A673 (cell line): ENCODE data around the gene RUNX2. TPM values are rescaled to one million over a fixed set of nuclear protein-coding genes. Genes with fewer than 3 reads are reported as not detected.

ENCODE experiments used
- BruUV-seq: library from RNA; stranded (reverse); fragments of 400-500 nt; replicated peaks from 2 replicates; lab custom pipeline; 2021; lab: Mats Ljungman, UMichigan
- CTCF ChIA-PET: fragments of 300-600 bp; sonication (Branson Sonifier 250); formaldehyde crosslinking; loops from one replicate; lab custom pipeline; 2022; ENCODE audit warnings: antibody characterized with exemption; lab: Charles Lee
- POLR2A ChIA-PET: fragments of 300-600 bp; sonication (Branson Sonifier 250); formaldehyde crosslinking; loops from one replicate; lab custom pipeline; 2022; ENCODE audit warnings: antibody characterized with exemption; ENCODE audit not compliant: low non-redundant PET; lab: Charles Lee
- DNase-seq: peaks from one replicate; pipeline ENCODE4 v3.0.0-alpha.2; 2015; ENCODE audit warnings: low spot score
- H3K27ac ChIP-seq: fragments of 200-600 bp; sonication (generic); 2 replicates; pipeline ENCODE4 v1.5.1; 2016; ENCODE audit warnings: mixed run types, low read depth, mild to moderate bottlenecking, mixed read lengths, antibody characterized with exemption, low read length; ENCODE audit not compliant: poor library complexity, severe bottlenecking
- H3K27me3 ChIP-seq: fragments of 200-600 bp; sonication (generic); replicated peaks from 2 replicates; pipeline ENCODE4 v1.6.1; 2017; ENCODE audit warnings: mixed run types, low read depth, mild to moderate bottlenecking, mixed read lengths, antibody characterized with exemption, low read length; ENCODE audit not compliant: insufficient read depth, poor library complexity
- H3K36me3 ChIP-seq: fragments of 200-600 bp; sonication (generic); 2 replicates; pipeline ENCODE4 v1.6.1; 2016; ENCODE audit warnings: mixed run types, mild to moderate bottlenecking, mixed read lengths, antibody characterized with exemption, low read length; ENCODE audit not compliant: insufficient read depth, poor library complexity, severe bottlenecking
- H3K4me1 ChIP-seq: fragments of 200-600 bp; sonication (generic); 2 replicates; pipeline ENCODE4 v1.6.1; 2017; ENCODE audit warnings: mixed run types, mild to moderate bottlenecking, mixed read lengths, antibody characterized with exemption, low read length; ENCODE audit not compliant: insufficient read depth, poor library complexity, severe bottlenecking
- H3K4me3 ChIP-seq: fragments of 200-600 bp; sonication (generic); 2 replicates; pipeline ENCODE4 v1.5.1; 2016; ENCODE audit warnings: low read depth, mixed run types, mild to moderate bottlenecking, mixed read lengths, low read length; ENCODE audit not compliant: poor library complexity, severe bottlenecking
- H3K9me3 ChIP-seq: fragments of 200-600 bp; sonication (generic); 2 replicates; pipeline ENCODE4 v1.6.1; 2016; ENCODE audit warnings: mixed run types, low read depth, mild to moderate bottlenecking, mixed read lengths, antibody characterized with exemption, low read length; ENCODE audit not compliant: poor library complexity, severe bottlenecking
- EZH2 ChIP-seq: fragments of 200-600 bp; sonication (generic); IDR thresholded peaks from 2 replicates; pipeline ENCODE4 v1.6.1; 2017; ENCODE audit warnings: borderline replicate concordance, low read depth, mild to moderate bottlenecking, mixed read lengths, antibody characterized with exemption, low read length; ENCODE audit not compliant: poor library complexity, severe bottlenecking
- intact Hi-C: fragments of 100-400 bp; cut with micrococcal nuclease; formaldehyde crosslinking; loops from one replicate; pipeline ENCODE4 v1.10.0; 2022; ENCODE audit not compliant: unreplicated experiment
- total RNA-seq: library from RNA; stranded (reverse); gene quantifications from 2 replicates; pipeline ENCODE4 v1.2.3, GENCODE V29; 2021
- TF ChIP-seq, protein P1 (sequence below): fragments of 300-800, 200-600 bp; sonication (generic); conservative IDR thresholded peaks from 2 replicates; pipeline ENCODE4 v1.5.1; 2017; ENCODE audit warnings: low read depth, mild to moderate bottlenecking, antibody characterized with exemption, low read length, moderate library complexity, mixed read lengths

The RUNX2 gene
- total RNA-seq, 1 experiment from 2014 or later, result 4.9 TPM

DNA sequence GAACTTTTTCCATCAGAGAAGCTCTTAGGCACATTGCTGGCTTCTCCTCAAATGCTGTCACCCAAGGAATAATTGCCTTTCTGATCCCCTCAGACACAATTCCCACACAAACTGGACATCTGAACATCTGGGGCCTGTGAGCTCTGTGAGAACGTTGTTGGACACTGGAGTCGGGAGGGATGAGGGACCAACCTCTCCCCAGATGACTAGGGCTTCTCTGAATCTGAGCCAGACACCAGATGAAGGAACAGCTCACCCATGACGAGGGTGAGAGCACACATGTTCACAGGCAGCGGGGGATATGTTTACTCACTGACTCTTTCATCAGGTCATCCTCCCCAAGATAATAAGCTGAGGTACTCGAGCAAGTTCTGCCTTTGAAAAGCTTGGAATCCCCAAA, 333.5 kb downstream of the RUNX2 start:
- Histone ChIP-seq H3K4me3 (no peak overlapping the region), H3K36me3 (no peaks in the 10 kb centered on the region), H3K27me3 (no peaks in the 10 kb centered on the region), H3K4me1 (peaks cover 8% of the 10 kb centered on the region), H3K27ac (no peak overlapping the region), H3K9me3 (no peaks in the 10 kb centered on the region)
- DNase-seq, result no peak
- ChIA-PET POLR2A (interaction anchor here (0.6 kb wide), 1 partner anchor 37 kb away, joined by 3 read pairs; no protein-coding TSS in a partner anchor), CTCF (no interaction called here)
- BruUV-seq, result no TSS peak
- no peak for TF ChIP-seq EZH2
- TF ChIP-seq, protein P1, sequence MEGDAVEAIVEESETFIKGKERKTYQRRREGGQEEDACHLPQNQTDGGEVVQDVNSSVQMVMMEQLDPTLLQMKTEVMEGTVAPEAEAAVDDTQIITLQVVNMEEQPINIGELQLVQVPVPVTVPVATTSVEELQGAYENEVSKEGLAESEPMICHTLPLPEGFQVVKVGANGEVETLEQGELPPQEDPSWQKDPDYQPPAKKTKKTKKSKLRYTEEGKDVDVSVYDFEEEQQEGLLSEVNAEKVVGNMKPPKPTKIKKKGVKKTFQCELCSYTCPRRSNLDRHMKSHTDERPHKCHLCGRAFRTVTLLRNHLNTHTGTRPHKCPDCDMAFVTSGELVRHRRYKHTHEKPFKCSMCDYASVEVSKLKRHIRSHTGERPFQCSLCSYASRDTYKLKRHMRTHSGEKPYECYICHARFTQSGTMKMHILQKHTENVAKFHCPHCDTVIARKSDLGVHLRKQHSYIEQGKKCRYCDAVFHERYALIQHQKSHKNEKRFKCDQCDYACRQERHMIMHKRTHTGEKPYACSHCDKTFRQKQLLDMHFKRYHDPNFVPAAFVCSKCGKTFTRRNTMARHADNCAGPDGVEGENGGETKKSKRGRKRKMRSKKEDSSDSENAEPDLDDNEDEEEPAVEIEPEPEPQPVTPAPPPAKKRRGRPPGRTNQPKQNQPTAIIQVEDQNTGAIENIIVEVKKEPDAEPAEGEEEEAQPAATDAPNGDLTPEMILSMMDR, result no peak
- intact Hi-C loops, result no loop called here

DNA sequence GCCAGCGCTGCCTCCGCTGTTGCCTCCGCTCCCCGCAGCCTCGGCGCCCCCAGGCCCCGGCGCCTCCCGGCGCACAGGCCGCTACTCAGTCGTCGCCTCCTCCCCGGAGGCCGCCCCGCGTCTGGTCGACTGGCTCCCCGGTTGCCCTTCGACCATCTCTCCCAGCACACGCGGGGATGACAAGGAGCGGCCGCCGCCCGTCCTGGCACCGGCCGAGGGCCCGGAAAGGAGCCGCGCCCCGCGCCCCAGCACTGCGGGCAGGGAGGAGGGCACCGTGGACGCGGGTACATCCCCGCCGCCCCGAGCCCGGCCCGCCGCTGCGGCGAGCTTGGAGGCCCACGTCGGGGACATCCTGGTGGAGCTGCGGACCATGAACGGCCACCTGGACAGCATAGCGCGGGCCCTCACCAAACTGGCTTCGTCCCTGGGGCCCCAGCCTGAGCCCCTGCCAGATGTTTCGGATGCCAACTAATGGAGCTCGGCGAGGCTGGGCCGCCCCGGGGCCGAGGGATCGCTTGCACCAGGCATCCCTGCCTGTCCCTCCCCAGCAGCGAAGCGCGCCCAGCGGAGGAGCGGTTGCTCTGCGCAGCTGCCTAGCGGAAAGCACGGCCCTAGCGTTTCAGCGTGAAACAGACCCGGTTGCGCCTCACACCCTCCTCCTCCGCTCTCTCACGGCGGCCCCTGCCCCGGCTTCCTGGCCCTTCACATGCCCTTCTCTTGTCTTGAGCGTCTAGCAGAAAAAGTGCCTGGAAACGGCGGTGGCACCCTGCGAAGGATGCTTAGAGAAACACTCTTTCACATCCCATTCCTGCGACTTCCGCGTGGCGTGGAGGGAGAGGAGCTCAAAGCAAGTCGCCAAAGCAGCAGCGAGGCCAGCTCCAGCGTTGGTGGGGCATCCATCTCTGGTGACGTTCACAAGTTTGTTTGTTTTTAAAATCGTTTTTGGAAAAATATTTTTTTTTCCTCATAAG, 335.4 kb downstream of the RUNX2 start:
- POLR2A ChIA-PET, result interaction anchor here (0.7 kb wide), 1 partner anchor 10 kb away, joined by 3 read pairs; no protein-coding TSS in a partner anchor
- peaks cover 8% of the 10 kb centered on the region for H3K4me1 ChIP-seq
- no peaks in the 10 kb centered on the region for H3K9me3 ChIP-seq
- H3K36me3 ChIP-seq, result no peaks in the 10 kb centered on the region
- no peaks in the 10 kb centered on the region for H3K27me3 ChIP-seq
- intact Hi-C loops, result no loop called here
- DNase-seq, result no peak
- BruUV-seq, result no TSS peak
- CTCF ChIA-PET, result no interaction called here
- TF ChIP-seq, protein P1, result no peak
- no peak for TF ChIP-seq EZH2
- no peak overlapping the region for H3K4me3 ChIP-seq
- no peak overlapping the region for H3K27ac ChIP-seq

DNA sequence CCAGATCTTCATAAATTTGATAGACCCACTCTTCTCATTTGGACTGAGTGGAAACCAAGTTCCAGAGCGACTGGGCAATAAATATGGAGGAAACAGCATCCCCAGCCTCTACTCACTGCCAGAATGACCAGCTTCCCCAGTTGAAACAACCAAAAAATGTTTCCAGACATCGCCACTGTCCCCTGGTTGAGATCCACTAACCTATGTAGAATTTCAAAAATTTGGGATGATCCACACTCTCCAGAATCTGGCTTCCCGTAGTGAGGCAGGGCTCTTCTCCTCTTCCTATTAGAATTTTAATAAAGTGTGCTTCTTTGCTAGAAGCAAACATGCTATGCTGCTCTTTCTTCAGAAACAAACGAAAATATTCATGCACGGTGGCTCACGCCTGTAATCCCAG, 336.6 kb downstream of the RUNX2 start:
- Histone ChIP-seq H3K27ac (no peak overlapping the region), H3K9me3 (no peaks in the 10 kb centered on the region), H3K36me3 (no peaks in the 10 kb centered on the region), H3K27me3 (no peaks in the 10 kb centered on the region), H3K4me1 (peaks cover 8% of the 10 kb centered on the region), H3K4me3 (no peak overlapping the region)
- ChIA-PET CTCF (no interaction called here), POLR2A (no interaction called here)
- DNase-seq, result no peak
- TF ChIP-seq EZH2, result no peak
- TF ChIP-seq, protein P1, result no peak
- BruUV-seq, result no TSS peak
- intact Hi-C loops, result no loop called here
